GM12801 (cell line): ENCODE results near the gene FBXO31.

ENCODE experiments used
- CTCF ChIP-seq: IDR thresholded peaks from one replicate; pipeline ENCODE4 v1.5.1; 2011; ENCODE audit warnings: control low read depth; ENCODE audit not compliant: insufficient read length; ENCODE audit errors: extremely low read depth

The FBXO31 gene

DNA sequence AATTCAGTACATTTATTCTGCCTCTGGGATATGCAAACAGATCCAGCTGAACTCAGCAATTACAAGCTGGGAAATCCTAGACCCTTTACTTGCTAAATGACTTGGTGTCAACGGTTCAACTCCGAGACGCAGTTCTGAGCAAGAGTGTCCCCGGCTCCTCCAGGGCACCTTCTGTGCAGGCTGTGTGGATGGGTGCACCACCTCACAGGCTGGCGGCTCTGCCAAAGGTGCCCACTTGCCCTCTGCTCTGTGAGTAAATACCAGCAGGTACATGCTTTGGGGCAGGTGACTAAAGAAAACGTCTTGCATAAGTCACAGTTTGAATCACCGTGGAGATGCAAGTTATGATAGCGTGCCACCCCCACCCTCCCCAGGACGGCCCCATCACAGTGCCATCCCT, 31.9 kb upstream of the FBXO31 start:
- no peak for TF ChIP-seq CTCF

DNA sequence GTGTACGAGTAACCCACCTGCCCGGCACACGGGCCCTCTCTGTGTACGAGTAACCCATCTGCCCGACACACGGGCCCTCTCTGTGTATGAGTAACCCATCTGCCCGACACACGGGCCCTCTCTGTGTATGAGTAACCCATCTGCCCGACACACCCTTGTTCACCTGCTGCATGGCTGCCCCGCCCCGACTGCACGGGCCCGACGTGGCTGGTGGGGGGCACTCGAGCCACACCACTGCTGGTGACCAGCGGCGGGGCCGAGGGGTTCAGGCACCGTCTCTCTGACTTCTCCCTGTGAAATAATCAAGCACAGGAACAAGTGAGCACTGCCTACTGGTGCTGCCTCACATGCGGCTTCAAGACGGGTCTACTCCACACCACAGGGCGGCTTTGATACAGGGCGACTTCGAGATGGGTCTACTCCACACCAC, 30.7 kb upstream of the FBXO31 start:
- TF ChIP-seq CTCF = no peak

DNA sequence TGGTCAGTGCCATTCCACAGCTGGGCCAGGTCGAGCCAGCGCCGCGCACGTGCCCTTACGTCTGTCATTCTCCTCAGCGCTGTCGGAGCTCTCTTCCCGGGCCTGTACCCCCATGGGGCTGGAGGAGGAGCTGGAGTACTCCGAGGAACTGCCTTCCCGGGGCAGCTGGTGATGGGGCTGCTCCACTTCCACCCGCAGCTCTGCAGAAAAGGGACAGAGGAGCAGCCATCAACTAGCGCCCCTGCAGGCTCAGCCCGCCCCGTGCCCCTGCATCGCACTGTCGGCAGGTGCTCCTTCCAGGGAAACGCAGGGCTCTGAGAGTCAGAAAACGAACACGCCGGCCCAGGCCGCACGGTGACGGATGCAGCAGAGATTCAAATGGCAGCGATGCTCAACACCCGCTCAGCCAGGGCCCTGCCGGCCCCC, 29.4 kb upstream of the FBXO31 start:
- no peak for TF ChIP-seq CTCF

- no peak for TF ChIP-seq CTCF
These were observed 28.9 kb upstream of the FBXO31 start for GRCh38 chr16:87412371-87412995.

DNA sequence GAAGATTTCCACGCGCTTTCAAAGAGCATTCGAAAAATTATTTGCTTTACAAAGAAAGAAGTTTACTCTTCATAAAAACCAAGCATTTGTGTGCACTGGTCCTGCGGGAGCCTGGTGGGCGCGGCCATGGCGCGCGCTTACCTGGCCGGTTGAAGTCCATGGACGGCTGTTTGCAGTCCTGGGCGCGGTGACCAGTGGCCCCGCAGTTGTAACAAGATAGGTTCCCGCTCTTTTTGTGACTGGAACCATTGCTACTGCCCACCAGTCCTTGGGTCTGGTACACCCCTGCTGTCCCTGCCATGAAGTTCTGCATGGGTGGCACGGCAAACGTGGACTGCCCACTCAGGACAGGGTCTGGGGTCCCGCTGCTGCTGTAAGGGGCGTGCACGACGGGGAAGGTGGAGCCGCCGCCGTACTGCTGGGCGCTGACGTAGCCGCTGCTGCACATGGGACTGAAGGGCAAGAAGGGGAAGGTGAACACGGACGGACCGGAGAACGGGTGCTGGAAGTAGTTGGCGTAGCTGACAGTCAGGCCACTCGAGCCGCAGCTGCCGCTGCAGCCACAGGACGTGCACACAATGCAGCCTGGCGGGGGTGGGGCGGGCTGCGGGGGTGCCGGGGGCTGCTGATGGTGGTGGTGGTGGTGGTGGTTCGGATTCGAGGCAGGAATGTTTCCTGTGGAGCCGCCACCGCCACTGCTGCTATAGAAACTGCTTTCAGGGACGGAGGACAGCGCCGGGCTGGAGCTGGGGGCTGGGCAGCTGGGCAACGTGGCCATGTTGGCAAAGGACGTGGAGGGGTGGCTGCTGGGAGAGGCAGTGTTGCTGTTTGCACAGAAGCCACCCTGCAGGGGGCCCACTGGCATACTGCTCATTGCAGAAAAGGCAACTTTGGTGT, 28.0 kb upstream of the FBXO31 start:
- TF ChIP-seq CTCF = no peak

- TF ChIP-seq CTCF = no peak
These were observed 27.4 kb upstream of the FBXO31 start for GRCh38 chr16:87410968-87411367.

- TF ChIP-seq CTCF = no peak
These were observed 27.0 kb upstream of the FBXO31 start for GRCh38 chr16:87410530-87410929.
